Activated gamma-delta T cell treated with anti-CD3 and anti-CD28 coated beads, Interleukin-2, amount 50 U/mL, for 16 hours (primary cell): ENCODE results near the gene ZNF106.

ENCODE experiments used
- DNase-seq: peaks from one replicate; pipeline ENCODE4 v3.0.0-alpha.2; 2020; ENCODE audit warnings: low read depth

The ZNF106 gene

GRCh38 chr15:42474827-42475226 is 16.1 kb downstream of the ZNF106 start:
- no peak for DNase-seq

GRCh38 chr15:42471002-42471401 is 19.9 kb downstream of the ZNF106 start:
- DNase-seq = no peak

GRCh38 chr15:42465520-42466259 is 25.3 kb downstream of the ZNF106 start:
- no peak for DNase-seq

- no peak for DNase-seq
These were observed 29.7 kb downstream of the ZNF106 start for GRCh38 chr15:42461261-42461660.

- no peak for DNase-seq
These were observed 33.2 kb downstream of the ZNF106 start for GRCh38 chr15:42457445-42458442.

- DNase-seq = no peak
These were observed 34.0 kb downstream of the ZNF106 start for GRCh38 chr15:42456971-42457370.

- no peak for DNase-seq
These were observed 34.4 kb downstream of the ZNF106 start for GRCh38 chr15:42456531-42456930.

- no peak for DNase-seq
These were observed 37.1 kb downstream of the ZNF106 start for GRCh38 chr15:42453826-42454225.

- DNase-seq = no peak
These were observed 40.5 kb downstream of the ZNF106 start for GRCh38 chr15:42450425-42450790.

- no peak for DNase-seq
These were observed 41.0 kb downstream of the ZNF106 start for GRCh38 chr15:42449770-42450424.

- DNase-seq = no peak
These were observed 42.7 kb downstream of the ZNF106 start for GRCh38 chr15:42448281-42448680.

- no peak for DNase-seq
These were observed 43.3 kb downstream of the ZNF106 start for GRCh38 chr15:42447599-42447998.

GRCh38 chr15:42445551-42445950 is 45.4 kb downstream of the ZNF106 start:
- no peak for DNase-seq

- DNase-seq = no peak
These were observed 46.4 kb downstream of the ZNF106 start for GRCh38 chr15:42444415-42445063.

GRCh38 chr15:42427429-42428223 is 63.3 kb downstream of the ZNF106 start:
- DNase-seq = no peak

- DNase-seq = no peak
These were observed 69.6 kb downstream of the ZNF106 start for GRCh38 chr15:42421376-42421775.

GRCh38 chr15:42419369-42419768 is 71.6 kb downstream of the ZNF106 start:
- DNase-seq = no peak

- no peak for DNase-seq
These were observed 77.0 kb downstream of the ZNF106 start for GRCh38 chr15:42413920-42414319.

GRCh38 chr15:42411884-42412283 is 79.1 kb downstream of the ZNF106 start:
- no peak for DNase-seq

GRCh38 chr15:42409011-42409410 is 81.9 kb downstream of the ZNF106 start:
- no peak for DNase-seq

GRCh38 chr15:42408178-42408577 is 82.8 kb downstream of the ZNF106 start:
- DNase-seq = no peak
